ENCODE data around the gene MAPKAPK2.
A peak's percentile ranks its signal among the peaks of the same experiment; 100 is the strongest.
"Not testable (repeated sequence)": the region's sequence is repeated elsewhere in the genome, so short reads cannot be mapped to it uniquely, and the experiment has no call there.

MAPKAPK2 gene

DNA sequence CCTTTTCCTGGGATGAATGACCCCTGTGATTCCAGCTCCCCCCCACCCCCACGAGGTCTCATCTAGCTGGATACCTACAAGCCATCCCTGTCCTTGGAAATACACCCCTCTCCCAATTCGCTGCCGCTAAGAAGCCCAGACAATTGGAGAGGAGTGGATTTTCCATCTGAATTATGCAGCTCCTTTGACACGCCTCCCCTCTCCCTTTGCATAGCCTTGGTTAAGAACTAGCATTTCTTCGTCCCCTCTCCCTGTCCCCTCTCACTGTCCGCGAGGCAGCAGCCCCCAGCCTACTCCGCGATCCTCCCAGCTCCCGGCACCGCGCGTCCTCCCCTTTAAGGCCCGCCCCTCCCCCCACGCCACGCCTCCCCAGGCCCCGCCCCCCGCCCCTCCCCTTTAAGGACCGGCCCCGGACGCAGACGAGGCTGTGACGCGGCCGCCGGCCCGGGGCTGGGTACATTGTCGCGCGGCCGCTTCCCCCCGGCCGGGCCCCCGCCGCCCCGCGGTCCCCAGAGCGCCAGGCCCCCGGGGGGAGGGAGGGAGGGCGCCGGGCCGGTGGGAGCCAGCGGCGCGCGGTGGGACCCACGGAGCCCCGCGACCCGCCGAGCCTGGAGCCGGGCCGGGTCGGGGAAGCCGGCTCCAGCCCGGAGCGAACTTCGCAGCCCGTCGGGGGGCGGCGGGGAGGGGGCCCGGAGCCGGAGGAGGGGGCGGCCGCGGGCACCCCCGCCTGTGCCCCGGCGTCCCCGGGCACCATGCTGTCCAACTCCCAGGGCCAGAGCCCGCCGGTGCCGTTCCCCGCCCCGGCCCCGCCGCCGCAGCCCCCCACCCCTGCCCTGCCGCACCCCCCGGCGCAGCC is at the start of gene MAPKAPK2:
Gene MAPKAPK2, plus strand, starts transcription at position 428 of the 856 bp plus-strand sequence. Its CDS starts 325 bp downstream, at position 753.
- peak; percentile 75 for DNase-seq (ENCODE audit: low spot score)

DNA sequence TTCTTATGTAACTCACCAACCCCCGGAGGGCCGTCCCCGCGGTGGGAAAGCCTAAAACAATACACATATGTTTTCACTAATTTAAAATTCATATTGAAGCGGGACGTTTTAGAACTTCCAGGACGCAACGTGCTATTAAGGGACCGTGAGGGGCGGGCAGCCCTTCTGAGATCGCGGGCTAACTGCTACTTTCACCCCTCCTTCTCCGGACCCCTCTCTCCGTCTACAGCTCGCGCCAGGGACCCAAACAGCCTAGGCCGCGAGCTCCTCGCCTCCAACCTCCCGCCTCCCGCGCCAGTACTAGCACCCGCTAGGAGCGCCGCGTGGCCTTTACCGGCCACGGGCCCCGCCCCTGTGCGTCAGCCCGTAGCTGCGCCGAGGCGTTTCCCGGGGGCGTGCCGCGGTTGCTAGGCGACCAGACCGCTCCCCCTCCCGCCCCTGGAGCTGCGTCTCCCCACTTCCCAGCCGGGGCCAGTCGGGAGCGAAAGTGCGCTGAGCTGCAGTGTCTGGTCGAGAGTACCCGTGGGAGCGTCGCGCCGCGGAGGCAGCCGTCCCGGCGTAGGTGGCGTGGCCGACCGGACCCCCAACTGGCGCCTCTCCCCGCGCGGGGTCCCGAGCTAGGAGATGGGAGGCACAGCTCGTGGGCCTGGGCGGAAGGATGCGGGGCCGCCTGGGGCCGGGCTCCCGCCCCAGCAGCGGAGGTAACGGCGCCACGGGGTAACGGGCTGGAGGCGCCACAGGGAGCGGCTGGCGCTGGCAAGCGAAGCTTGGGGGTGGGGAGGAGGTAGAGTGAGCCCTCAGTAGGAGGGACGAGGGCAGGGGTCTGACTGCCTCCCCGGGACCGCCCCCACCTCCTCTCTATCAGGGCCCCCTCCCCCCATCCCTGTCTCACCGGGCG is 49.4 kb upstream of the MAPKAPK2 start, which contains the start of gene DYRK3:
Gene DYRK3, plus strand, starts transcription at position 457 of the 898 bp plus-strand sequence. Its CDS starts 168 bp downstream, at position 625.
- peak; percentile 94 for DNase-seq (ENCODE audit: low spot score)

DNA sequence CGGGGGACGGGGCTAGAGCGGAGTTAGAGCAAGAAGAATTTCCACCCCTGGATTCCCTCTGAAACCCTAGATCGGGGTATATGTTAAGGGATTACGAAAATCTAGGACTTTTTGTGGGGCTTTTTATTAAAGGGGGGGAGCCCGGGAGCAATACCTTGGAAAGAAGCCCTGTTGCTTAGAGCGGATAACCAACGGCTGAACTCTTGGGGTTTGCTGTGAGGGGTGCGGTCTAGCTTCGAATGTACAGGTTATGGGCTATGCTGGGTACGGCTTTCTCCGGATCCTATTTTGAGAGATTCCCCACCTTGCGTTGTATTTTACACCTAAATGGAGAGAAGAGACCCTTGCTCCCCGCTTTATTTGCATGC is 48.7 kb upstream of the MAPKAPK2 start:
- no peak for DNase-seq (ENCODE audit: low spot score)

DNA sequence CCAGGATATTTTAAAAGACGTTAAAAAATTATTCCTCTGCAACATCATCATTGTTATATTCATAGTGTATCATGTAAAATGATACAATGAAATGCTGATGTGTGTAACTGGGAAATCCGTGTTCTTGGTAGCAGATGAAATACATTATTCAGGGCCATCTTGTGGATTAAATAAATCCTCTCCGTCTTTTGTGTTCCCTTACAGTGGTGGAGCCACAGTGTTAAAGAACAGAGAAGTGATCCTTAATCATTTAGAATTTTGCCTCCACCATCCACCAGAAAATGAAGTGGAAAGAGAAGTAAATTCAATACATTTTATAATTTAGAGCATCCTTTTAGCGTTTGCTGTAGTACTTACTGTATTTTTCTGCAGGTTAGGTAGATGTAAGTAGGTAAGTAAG is 48.0 kb upstream of the MAPKAPK2 start:
- no peak for DNase-seq (ENCODE audit: low spot score)

DNA sequence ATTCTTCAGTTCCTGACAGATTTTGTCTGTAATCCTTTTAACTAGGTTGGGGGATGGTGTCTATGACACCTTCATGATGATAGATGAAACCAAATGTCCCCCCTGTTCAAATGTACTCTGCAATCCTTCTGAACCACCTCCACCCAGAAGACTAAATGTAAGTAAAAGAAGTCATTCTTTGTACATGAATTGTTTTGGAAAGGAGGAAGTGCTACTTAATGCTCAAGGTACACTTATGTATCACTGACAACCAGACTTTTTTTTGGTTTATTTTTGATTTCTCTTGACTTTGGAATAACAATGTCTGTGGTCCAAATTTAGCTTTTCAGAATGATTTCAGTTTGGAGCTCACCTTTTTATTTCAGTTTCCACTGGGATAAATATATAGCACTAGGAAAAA is 47.1 kb upstream of the MAPKAPK2 start:
- DNase-seq (ENCODE audit: low spot score): no peak

DNA sequence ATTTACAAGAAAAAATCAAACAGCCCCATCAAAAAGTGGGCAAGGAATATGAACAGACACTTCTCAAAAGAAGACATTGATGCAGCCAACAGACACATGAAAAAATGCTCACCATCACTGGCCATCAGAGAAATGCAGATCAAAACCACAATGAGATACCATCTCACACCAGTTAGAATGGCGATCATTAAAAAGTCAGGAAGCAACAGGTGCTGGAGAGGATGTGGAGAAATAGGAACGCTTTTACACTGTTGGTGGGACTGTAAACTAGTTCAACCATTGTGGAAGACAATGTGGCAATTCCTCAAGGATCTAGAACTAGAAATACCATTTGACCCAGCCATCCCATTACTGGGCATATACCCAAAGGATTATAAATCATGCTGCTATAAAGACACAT is 42.6 kb upstream of the MAPKAPK2 start:
- DNase-seq (ENCODE audit: low spot score): not testable (repeated sequence)

DNA sequence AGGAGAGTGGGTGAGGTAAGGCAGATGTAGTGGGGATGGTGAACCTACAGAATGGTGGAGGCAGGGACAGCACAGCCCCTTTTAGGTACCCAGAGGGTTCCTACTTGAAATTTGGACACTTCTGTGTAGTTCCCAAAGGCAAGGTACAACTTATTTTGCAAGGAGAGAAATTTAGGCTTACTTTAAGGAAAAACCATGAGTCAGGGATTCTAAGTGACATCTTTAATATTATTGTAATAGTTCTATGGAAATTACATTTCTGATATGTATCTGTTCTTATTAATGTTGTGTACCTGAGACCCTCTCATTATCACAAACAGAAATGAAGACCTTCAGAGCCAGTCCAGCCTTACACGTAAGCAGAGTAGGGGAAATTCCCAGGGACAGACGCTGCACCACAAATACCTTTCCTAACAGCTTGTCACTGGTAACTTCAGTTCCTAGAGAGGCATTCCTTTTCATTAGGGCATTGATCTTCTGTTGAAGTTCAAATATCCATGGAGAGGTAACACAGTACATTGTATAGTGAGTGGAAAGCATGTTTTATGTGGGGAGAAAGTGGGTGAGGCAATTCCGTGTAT is 41.5 kb upstream of the MAPKAPK2 start:
- DNase-seq (ENCODE audit: low spot score): no peak

DNA sequence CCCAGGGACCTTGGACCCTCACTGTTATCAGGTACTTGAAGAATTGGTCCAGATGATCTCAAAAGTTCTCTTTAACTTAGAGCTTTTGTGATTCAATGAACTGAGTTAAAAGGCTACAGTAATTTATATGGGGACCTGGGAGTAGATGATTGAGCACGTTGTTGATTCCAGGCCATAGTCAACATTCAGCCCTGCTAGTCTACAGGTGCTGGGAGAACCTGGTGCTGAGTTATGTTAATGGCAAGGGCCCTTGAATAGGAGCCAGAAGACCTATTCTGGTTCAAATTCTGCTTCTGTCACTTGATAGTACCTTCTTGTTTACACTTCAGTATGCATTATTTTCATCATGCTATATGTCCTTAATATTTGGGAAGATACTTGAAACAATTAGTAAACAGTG is 38.2 kb upstream of the MAPKAPK2 start:
- no peak for DNase-seq (ENCODE audit: low spot score)

DNA sequence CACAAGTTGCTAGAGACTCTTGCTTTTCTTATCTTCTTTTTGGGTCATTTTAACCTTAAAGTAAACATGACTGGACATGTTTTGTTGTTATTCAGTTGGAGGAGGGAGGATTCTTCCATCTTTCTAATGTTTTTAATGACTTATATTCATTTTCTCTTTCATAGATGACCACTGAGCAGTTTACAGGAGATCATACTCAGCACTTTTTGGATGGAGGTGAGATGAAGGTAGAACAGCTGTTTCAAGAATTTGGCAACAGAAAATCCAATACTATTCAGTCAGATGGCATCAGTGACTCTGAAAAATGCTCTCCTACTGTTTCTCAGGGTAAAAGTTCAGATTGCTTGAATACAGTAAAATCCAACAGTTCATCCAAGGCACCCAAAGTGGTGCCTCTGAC is 37.5 kb upstream of the MAPKAPK2 start:
- no peak for DNase-seq (ENCODE audit: low spot score)

DNA sequence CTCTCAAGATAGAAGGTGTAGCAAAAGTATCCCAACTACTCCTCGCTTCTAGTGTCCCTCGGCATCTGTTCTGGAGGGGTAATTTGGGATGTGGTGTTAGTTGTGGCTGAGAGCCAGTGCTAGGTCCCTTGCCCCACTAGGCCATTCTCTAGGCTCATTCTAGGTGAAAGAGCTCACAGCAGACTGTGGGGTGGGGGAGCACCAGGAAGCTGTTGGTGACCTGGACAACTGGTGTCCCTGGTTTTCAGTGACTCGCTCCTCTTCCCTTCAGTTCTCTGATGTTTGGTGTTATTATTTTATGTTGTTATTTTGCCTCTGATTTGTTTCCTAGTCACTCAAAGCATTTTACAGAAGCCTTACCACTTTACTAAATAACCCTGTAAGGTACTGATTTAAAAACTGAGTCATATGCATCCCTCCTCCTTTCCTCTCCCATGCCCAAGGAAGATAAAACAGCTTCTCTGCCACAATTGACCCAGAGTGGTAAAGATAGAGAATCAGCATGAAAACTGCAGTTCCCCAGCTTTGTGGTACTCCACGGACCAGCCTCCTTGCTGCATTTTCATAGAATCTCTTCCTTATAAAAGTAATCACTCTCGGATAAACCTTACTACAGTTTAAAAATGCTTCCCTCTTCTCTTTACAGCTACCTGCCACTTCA is 35.3 kb upstream of the MAPKAPK2 start:
- no peak for DNase-seq (ENCODE audit: low spot score)

DNA sequence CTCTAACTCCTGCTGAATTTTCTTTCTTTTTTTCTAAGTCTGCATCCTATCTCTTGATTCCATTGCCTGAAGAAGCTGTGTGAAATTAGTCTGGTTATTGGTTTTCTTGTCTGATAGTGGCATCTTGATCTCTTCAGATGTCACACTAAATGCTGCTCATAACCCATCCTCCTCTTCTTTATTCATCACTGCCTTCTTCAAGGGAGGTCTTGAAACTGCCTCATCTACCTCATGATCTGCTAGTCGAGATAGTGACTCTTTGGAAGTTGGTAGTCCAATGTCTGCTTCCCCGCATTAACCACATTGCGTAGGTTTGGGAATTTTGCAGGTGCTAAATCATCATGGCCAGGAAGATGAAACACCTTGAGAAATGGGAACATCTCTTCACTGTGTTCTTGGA is 33.7 kb upstream of the MAPKAPK2 start:
- DNase-seq (ENCODE audit: low spot score): no peak

DNA sequence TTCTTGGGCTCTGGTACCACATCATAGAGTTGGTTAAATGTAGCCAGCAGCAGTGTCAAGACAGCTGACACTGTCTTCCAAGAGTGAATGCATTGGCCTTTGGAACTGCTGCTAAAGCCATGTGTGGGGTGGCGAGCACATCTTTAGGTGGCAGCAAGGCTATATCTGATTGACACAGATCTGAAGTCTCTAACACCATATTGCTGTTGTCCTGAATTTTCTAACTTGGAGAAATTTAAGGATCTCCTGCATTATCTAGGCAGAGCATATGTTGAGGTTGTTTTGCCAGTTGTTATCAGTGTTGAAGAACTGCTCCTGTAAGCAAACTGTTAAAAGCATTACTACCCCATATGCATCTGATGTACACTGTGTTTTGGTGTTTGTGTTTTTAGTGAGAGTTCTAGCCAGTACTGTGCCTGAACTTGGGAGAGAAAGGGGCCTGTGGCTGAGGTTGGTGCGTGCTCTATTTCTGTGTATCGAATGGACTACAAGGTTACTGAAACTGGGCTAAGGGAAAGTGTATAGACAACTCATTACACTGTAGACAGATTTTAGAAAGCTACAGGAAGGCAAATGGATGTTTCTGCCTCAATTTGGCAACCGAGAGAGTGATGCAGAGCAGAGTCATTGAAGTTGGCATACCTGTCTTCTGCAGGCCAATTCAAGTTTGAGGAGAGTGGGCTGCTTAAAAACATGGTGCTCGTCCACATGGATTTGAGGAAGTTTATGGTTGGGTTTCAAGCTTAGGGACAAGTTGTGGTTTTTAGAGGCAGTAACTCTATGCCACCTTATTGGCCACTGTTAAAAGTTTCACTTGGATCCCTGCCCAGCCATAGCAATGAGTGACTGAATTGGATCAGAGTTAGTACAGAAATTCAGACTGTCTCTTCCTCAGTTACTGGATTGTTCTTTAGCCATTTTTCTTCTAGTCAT is 32.5 kb upstream of the MAPKAPK2 start:
- no peak for DNase-seq (ENCODE audit: low spot score)

DNA sequence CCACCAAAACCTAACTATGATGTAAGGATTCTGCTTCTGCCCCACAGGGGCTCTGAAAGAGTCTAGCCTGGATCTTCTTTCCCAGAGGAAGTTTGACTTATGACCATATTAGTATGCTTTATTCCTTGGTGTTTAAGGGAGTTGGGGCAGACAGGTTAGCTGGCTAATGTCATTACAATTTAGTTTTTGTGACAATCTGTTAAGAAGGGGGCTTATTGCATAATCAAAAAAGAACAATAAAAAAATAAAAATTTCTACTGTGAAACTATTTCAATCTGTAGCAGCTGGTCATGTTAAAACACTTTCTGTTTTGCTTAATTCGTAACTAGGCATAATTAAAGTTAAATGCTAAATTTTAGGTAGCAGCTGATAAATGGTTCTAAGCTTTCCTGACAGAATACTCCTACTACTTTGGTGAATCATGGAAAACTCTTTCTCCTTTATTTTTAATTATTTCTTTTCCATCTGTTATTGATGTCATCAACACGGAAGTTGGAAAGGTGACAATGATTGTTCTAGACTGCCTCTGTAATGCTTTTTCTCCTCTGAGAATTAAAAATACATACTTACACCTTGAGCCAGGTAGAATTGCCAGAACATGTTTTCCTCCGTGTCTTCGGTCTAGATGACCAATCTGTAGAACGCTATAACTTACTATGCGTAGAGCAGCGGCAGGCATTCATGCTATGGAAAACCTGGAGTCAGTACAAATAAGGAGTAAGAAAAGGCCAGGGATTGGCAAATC is 30.8 kb upstream of the MAPKAPK2 start:
- DNase-seq (ENCODE audit: low spot score): no peak

DNA sequence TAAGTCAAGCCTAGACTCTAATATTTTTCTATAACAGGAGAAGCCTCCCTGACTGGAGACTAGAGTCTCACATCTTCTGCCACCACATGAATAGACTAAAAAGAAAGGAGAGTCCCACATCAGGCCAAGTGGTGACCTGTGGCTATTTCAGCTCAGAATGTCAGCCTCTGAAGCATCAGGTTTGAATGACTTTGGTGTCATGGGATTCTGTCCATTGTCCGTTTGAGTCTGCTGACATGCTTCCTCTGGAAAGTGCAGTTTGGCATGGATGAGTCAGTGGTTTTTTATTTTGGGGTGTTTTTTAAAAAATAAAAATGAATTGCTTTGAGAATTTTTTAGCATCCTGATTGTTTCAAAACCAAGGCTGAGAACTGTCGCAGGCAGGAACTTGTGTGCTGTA is 29.9 kb upstream of the MAPKAPK2 start:
- DNase-seq (ENCODE audit: low spot score): no peak

DNA sequence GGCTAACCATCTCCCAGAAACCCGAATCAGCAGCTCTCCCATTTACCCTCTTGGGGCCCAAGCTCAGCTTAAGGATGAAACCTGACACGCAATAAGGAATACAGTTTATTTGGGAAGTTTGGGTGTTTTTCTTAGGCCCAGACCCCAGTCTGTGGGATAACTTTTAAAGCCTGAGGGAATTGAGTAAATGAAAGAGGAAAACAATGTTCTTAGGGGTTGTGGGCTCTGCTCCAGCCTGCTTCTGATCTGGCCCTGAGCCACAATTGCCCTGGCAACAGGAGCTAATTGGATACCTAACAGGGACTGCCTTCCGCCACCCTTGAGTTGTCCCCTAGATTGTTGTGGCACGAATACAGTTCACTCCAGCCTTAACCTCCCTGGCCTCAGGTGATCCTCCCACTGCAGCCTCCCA is 29.2 kb upstream of the MAPKAPK2 start:
- DNase-seq (ENCODE audit: low spot score): no peak

DNA sequence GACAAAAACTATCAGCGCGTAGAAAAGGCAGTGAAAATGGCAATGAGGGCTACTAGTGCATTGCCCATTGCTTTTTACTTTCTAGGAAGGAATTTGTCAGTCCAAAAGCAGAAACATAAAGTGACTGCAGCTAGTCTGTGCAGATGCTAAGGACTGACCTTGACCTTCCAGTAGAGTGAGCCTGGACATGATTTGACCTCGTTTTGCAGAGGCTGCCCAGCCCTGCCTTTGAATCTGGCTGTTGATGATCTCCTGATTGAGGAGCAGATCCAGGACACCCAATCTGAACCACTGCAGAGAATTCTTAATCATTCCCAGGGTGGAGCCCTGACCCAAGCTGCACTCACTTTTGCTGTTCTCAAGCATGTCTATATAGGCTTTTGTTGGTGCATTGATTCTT is 27.8 kb upstream of the MAPKAPK2 start:
- no peak for DNase-seq (ENCODE audit: low spot score)

DNA sequence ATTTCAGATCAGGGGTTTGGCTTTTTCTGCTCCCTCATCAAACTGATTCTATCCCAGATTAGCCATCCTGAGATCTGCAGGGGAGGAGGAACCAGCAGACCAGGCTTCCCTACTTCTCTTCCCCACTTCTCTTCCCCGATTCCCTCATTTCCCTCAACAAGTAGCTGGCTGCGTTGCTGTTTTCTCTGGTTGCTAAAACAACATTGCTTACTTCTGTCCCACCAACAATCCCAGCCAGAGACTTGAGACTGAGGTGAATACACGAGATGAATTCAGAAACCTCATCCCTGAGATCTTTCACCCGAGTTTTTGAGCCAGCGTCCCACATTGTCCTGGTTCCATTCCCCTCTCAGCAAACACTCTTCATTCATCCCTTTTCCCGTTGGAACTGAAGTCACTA is 27.0 kb upstream of the MAPKAPK2 start:
- no peak for DNase-seq (ENCODE audit: low spot score)

DNA sequence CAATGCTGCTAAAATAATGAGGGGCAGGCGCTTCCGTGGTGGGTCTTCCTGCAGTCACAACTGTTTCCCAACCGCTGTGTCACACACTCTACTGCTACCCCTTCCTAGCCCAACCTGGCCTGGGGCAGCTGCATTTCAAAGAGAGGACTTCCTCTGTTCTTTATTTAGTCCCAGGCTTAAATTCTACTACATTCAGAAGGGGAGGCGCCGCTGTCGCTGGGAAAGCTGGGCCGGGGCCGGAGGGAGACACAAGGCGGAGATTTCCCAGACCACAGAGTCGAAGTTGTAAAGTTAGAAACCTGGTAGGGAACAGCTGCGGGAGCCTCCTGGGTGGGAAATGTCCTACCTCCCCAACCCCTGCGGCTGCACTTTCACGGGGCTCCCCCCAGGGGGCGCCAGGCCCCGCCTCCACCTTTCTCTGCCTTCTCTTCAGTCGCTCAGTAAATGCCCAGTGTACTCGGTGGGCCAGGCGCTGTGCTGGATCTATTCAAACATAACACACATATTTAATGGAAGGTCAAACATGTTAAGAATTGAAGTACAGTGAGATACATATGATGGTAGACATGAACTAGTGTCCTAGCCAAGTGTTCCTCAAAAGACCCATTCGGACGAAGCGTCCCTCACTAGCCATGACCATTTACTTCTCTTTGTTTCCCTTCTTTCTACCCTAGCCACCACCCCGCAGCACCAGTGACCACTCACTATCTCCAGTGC is 26.3 kb upstream of the MAPKAPK2 start:
- DNase-seq (ENCODE audit: low spot score): no peak

DNA sequence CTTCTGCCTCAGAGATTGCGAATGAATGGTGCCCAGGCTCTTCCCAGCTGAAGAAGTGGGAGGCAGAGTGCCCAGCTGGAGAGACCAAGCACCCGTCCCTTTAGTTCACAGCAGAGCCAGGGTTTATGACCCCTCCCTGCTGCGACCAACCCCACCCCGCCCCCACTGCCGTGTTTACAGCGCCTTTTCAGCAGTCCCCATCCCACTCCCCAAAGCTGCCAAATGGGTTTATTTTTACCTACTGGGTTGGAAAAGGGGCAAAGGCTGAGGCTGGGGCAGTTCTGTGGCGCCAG is 25.8 kb upstream of the MAPKAPK2 start:
- DNase-seq (ENCODE audit: low spot score): no peak

DNA sequence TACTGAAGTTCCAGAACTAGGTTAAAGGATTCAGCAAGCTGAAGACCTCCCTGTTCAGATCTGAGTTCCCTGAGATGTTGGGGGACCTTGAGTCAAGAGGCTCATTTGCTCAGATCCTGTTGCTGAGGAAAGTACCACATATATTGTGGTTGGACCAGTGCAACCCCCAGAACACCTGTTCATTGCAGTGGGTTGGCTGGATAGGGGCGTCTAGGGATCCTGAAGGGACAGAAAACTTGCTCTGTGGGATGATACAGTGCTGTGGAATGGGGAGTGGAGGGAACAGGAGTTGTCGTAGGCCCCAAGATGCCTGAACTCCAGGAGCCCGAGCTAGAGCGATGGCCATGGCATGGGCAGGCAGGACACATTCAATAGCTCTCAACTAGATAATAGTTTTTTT is 24.6 kb upstream of the MAPKAPK2 start:
- DNase-seq (ENCODE audit: low spot score): no peak
